Calu3 (cell line): Measurements from ENCODE around the gene L3MBTL3. TPM values are rescaled to one million over a fixed set of nuclear protein-coding genes. Genes with fewer than 3 reads are reported as not detected.

Experiments used
- total RNA-seq: library from RNA; stranded (reverse); gene quantifications from 2 replicates; pipeline ENCODE4 v1.2.3, GENCODE V29; 2022

Gene L3MBTL3
- total RNA-seq, 1 experiment from 2014 or later: 9.6 TPM

Other genes starting within 250 kb of the L3MBTL3 start
- not detected in 2 replicates for gene TMEM244, start 157.3 kb upstream of the L3MBTL3 start, total RNA-seq
- not detected in 2 replicates for gene SAMD3, start 204.4 kb downstream of the L3MBTL3 start, total RNA-seq